Measurements from ENCODE around the gene ARHGEF10L.

ARHGEF10L gene

GRCh38 chr1:17598251-17598650 lies 58.8 kb downstream of the ARHGEF10L start:
- no peak overlapping the region for H3K4me3 ChIP-seq (ENCODE audit: low read depth, low read length)
- TF ChIP-seq CTCF (IDR thresholded peaks at IDR 0.05; ENCODE audit: control insufficient read depth, extremely low read depth, insufficient read depth) = no peak

GRCh38 chr1:17599291-17599953 lies 59.9 kb downstream of the ARHGEF10L start:
- DNase-seq (ENCODE audit: low read depth) = no peak
- no peak for TF ChIP-seq CTCF (IDR thresholded peaks at IDR 0.05; ENCODE audit: control insufficient read depth, extremely low read depth, insufficient read depth)
- no peak overlapping the region for H3K4me3 ChIP-seq (ENCODE audit: low read depth, low read length)

More at GRCh38 chr1:17598251-17598650, 58.8 kb downstream of the ARHGEF10L start:
- no peak for DNase-seq (ENCODE audit: low read depth)

DNA sequence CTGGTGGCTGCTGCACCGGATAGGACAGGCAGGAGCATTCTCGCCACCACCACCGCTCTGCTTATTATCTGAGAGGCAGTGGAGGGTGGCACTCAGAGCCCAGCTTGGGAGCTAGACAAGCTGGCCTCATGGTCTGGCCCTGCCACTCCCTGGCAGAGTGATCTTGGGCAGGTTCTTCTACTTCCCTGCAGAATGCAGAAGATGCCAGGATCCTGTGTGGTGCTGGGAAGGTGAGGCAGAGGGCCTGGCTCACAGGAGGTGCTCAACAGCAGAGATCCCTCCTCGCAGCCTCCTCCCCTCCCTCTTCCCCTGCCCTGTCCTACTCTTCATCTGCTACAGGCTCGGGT lies 60.4 kb downstream of the ARHGEF10L start:
- H3K4me3 ChIP-seq (ENCODE audit: low read depth, low read length) = no peak overlapping the region
- no peak for DNase-seq (ENCODE audit: low read depth)
- TF ChIP-seq CTCF (IDR thresholded peaks at IDR 0.05; ENCODE audit: control insufficient read depth, extremely low read depth, insufficient read depth) = no peak

DNA sequence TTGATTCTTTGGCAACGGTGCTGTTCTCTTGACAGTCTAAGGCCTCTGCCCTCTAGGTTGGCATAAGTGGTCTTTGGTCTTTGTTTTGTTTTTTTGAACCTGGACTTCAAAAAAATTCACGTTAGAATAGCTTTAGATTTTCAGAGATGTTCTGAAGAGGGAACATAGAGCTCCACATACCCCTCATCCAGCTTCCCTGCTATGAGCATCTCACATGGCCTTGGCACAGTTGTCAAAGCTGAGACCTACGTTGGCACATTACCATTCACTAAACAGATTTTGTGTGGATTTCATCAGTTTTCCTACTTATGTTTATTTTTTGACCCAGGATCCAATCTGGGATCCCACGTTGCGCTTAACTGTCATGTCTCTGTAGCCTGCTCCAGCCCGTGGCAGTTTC lies 60.8 kb downstream of the ARHGEF10L start:
- H3K4me3 ChIP-seq (ENCODE audit: low read depth, low read length) = no peak overlapping the region
- TF ChIP-seq CTCF (IDR thresholded peaks at IDR 0.05; ENCODE audit: control insufficient read depth, extremely low read depth, insufficient read depth) = no peak
- no peak for DNase-seq (ENCODE audit: low read depth)

- DNase-seq (ENCODE audit: low read depth) = no peak
- H3K4me3 ChIP-seq (ENCODE audit: low read depth, low read length) = no peak overlapping the region
- TF ChIP-seq CTCF (IDR thresholded peaks at IDR 0.05; ENCODE audit: control insufficient read depth, extremely low read depth, insufficient read depth) = no peak
Measured at GRCh38 chr1:17601643-17602382, 62.3 kb downstream of the ARHGEF10L start.

- no peak for DNase-seq (ENCODE audit: low read depth)
- TF ChIP-seq CTCF (IDR thresholded peaks at IDR 0.05; ENCODE audit: control insufficient read depth, extremely low read depth, insufficient read depth) = no peak
- no peak overlapping the region for H3K4me3 ChIP-seq (ENCODE audit: low read depth, low read length)
Measured at GRCh38 chr1:17603091-17603841, 63.8 kb downstream of the ARHGEF10L start.
